HEK293T (cell line): Measurements from ENCODE around the gene SPIRE2.
"Not testable (repeated sequence)": the region's sequence is repeated elsewhere in the genome, so short reads cannot be mapped to it uniquely, and the experiment has no call there.

Experiments used
- CTCF ChIA-PET: fragments of 350-600 bp; formaldehyde crosslinking; extraction: SDS; loops from one replicate; lab custom pipeline; 2021; ENCODE audit warnings: antibody characterized with exemption, inconsistent platforms; lab: Yijun Ruan, JAX
- POLR2A ChIA-PET: fragments of 350-600 bp; formaldehyde crosslinking; extraction: SDS; loops from one replicate; lab custom pipeline; 2020; ENCODE audit warnings: antibody characterized with exemption, inconsistent platforms; lab: Yijun Ruan, JAX
- DNase-seq: peaks from one replicate; pipeline ENCODE4 v3.0.0; 2012; ENCODE audit warnings: mixed read lengths; ENCODE audit errors: extremely low spot score
- ARNT ChIP-seq: fragments of 450-650 bp; IDR thresholded peaks from 2 replicates; pipeline ENCODE4 v1.6.1; 2017; ENCODE audit warnings: mild to moderate bottlenecking
- BHLHE40 ChIP-seq: fragments of 450-650 bp; IDR thresholded peaks from 2 replicates; pipeline ENCODE4 v1.6.1; 2016; ENCODE audit warnings: mild to moderate bottlenecking, moderate library complexity, borderline replicate concordance
- CTBP1 ChIP-seq: fragments of 450-650 bp; IDR thresholded peaks from 2 replicates; pipeline ENCODE4 v1.6.1; 2016; ENCODE audit warnings: borderline replicate concordance
- ELF4 ChIP-seq: fragments of 450-650 bp; IDR thresholded peaks from 2 replicates; pipeline ENCODE4 v1.6.1; 2017; ENCODE audit warnings: antibody characterized with exemption
- FOXA1 ChIP-seq: fragments of 450-650 bp; IDR thresholded peaks from 2 replicates; pipeline ENCODE4 v1.6.1; 2016; ENCODE audit warnings: mild to moderate bottlenecking
- FOXK2 ChIP-seq: fragments of 450-650 bp; IDR thresholded peaks from 2 replicates; pipeline ENCODE4 v1.6.1; 2016; ENCODE audit warnings: mild to moderate bottlenecking
- FOXM1 ChIP-seq: fragments of 450-650 bp; IDR thresholded peaks from 2 replicates; pipeline ENCODE4 v1.6.1; 2017; ENCODE audit warnings: mild to moderate bottlenecking, borderline replicate concordance
- HDGF ChIP-seq: fragments of 450-650 bp; IDR thresholded peaks from 2 replicates; pipeline ENCODE4 v1.6.1; 2017; ENCODE audit warnings: antibody characterized with exemption, borderline replicate concordance
- L3MBTL2 ChIP-seq: fragments of 450-650 bp; conservative IDR thresholded peaks from 2 replicates; pipeline ENCODE4 v1.6.1; 2016; ENCODE audit warnings: mild to moderate bottlenecking
- LEF1 ChIP-seq: fragments of 450-650 bp; IDR thresholded peaks from 2 replicates; pipeline ENCODE4 v1.6.1; 2017; ENCODE audit warnings: mild to moderate bottlenecking, borderline replicate concordance
- NFRKB ChIP-seq: fragments of 450-650 bp; IDR thresholded peaks from 2 replicates; pipeline ENCODE4 v1.6.1; 2016; ENCODE audit warnings: mild to moderate bottlenecking, moderate library complexity
- PKNOX1 ChIP-seq: fragments of 450-650 bp; IDR thresholded peaks from 2 replicates; pipeline ENCODE4 v1.6.1; 2016
- SP1 ChIP-seq: fragments of 450-650 bp; IDR thresholded peaks from 2 replicates; pipeline ENCODE4 v1.6.1; 2017
- SUZ12 ChIP-seq: fragments of 450-650 bp; IDR thresholded peaks from 2 replicates; pipeline ENCODE4 v1.6.1; 2016; ENCODE audit warnings: mild to moderate bottlenecking
- TARDBP ChIP-seq: fragments of 450-650 bp; IDR thresholded peaks from 2 replicates; pipeline ENCODE4 v1.6.1; 2016
- ZNF384 ChIP-seq: fragments of 450-650 bp; IDR thresholded peaks from 2 replicates; pipeline ENCODE4 v1.6.1; 2016

The SPIRE2 gene

GRCh38 chr16:89785523-89786155 lies 42.6 kb upstream of the SPIRE2 start:
- DNase-seq, result no peak
- TF ChIP-seq FOXK2 (no peak), TARDBP (no peak), ZNF384 (no peak), LEF1 (no peak), SP1 (no peak), ELF4 (no peak), BHLHE40 (no peak), ARNT (no peak), L3MBTL2 (no peak), PKNOX1 (no peak), NFRKB (no peak), SUZ12 (no peak), FOXA1 (no peak), FOXM1 (no peak), HDGF (no peak)
- POLR2A ChIA-PET, result no interaction called here
- CTCF ChIA-PET, result no interaction called here

DNA sequence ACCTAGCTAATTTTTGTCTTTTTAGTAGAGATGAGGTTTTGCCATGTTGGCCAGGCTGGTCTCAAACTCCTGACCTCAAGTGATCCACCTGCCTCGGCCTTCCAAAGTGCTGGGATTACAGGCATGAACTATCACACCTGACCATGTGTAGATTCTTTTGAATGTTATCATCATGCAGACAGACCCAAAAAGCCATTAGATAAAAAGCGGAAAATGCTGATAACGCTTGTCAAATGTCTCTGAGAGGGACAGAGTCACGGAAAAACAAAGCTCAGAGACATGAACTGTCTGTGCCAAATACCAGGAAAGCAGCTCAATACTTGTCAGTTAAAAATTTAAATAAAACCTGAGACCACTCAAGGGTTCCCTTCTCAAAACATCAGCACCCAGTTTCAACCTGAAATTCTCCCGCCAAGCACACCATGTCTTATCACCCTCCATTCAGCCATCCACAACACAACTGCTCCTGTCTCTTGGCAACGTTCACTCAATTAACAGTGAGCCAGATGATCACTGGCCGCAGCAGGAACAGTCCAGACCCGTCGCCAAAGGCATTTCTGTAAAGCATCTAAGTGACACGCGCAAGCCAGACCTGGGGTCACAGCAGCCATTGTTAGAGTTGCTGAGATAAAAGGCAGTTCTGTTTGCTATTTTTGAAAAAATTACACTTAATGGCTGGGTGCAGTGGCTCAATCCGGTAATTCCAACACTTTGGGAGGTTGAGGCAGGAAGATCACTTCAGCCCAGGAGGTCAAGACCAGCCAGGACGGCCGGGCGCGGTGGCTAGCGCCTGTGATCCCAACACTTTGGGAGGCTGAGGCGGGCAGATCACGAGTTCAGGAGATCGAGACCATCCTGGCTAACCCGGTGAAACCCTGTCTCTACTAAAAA lies 41.6 kb upstream of the SPIRE2 start:
- ChIA-PET CTCF (no interaction called here), POLR2A (no interaction called here)
- DNase-seq, result no peak
- no peak for TF ChIP-seq HDGF
- TF ChIP-seq ZNF384, result no peak
- TF ChIP-seq SUZ12, result no peak
- TF ChIP-seq ARNT, result no peak
- no peak for TF ChIP-seq CTBP1

GRCh38 chr16:89787365-89787805 lies 40.9 kb upstream of the SPIRE2 start:
- POLR2A ChIA-PET, result no interaction called here
- CTCF ChIA-PET, result no interaction called here
- TF ChIP-seq SUZ12 (no peak), ELF4 (no peak), NFRKB (no peak), SP1 (no peak), ARNT (no peak), HDGF (no peak), FOXK2 (no peak), BHLHE40 (no peak), L3MBTL2 (no peak), FOXA1 (no peak), TARDBP (no peak), LEF1 (no peak), CTBP1 (no peak), PKNOX1 (no peak)
- DNase-seq, result no peak

DNA sequence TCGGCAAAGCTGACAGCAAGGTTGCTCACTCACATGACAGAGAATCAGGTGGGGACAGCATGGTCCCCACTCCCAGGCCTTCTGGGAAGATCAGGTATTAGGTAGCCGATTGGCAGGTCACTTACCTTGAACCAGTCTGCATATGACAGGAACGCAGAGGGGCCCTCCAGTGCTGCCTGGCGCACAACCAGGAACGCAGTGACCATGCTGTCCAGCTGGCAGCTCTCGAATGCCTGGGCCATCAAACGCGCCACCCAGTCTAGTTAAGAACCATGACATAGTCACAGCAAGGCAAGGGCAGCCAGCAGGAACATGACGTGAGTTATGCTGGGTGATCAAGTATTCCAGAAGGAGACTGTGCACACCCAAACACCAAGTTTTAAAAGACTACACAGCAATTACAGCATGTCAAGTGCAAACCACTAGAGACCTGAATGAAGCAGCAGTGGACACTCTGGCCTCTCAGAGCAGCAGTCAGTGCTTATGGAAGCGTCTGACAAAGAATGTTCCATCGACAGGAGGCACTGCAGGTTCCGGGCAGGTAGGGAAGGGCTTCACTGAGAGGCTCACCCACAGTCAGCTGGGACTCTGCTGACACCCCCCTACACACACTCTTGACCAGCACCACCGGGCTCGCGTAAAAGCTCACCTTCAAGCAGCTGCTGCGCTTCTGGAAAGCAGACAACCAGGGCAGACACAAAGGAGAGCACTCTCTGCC lies 36.8 kb upstream of the SPIRE2 start:
- DNase-seq, result no peak
- no peak for TF ChIP-seq ZNF384
- no peak for TF ChIP-seq ELF4
- no peak for TF ChIP-seq FOXK2
- TF ChIP-seq PKNOX1, result no peak
- TF ChIP-seq FOXM1, result no peak
- no peak for TF ChIP-seq L3MBTL2
- no peak for TF ChIP-seq NFRKB
- TF ChIP-seq FOXA1, result no peak
- no peak for TF ChIP-seq SP1
- no peak for TF ChIP-seq SUZ12
- no peak for TF ChIP-seq CTBP1
- no peak for TF ChIP-seq LEF1
- TF ChIP-seq BHLHE40, result no peak
- no peak for TF ChIP-seq HDGF
- CTCF ChIA-PET, result interaction anchor here (0.9 kb wide), 1 partner anchor 85 kb away, joined by 9 read pairs; no protein-coding TSS in a partner anchor
- POLR2A ChIA-PET, result no interaction called here

DNA sequence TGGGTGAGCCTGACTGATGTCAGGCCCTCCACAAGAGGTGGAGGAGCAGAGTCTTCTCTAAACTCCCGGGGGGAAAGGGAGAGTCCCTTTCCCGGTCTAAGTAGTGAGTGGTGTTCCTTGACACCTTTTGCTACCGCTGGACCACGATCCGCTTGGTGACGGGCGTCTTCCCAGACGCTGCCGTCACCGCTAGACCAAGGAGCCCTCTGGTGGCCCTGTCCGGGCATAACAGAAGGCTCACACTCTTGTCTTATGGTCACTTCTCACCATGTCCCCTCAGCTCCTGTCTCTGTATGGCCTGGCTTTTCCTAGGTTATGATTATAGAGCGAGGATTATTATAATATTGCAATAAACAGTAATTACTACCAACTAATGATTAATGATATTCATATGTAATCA lies 35.2 kb upstream of the SPIRE2 start:
- POLR2A ChIA-PET, DNase-seq: not testable (repeated sequence)
- CTCF ChIA-PET, result interaction anchor here (1.3 to 2.4 kb wide), 2 partner anchors 69 to 87 kb away, joined by 3 to 10 read pairs; no protein-coding TSS in a partner anchor

GRCh38 chr16:89793955-89794354 lies 34.3 kb upstream of the SPIRE2 start:
- TF ChIP-seq L3MBTL2 (no peak), PKNOX1 (no peak), FOXA1 (no peak), SUZ12 (no peak), BHLHE40 (no peak), SP1 (no peak), ELF4 (no peak), HDGF (no peak), TARDBP (no peak), ZNF384 (no peak), NFRKB (no peak), CTBP1 (no peak), ARNT (no peak), FOXM1 (no peak), LEF1 (no peak), FOXK2 (no peak)
- CTCF ChIA-PET, result interaction anchor here (0.9 to 2.4 kb wide), 2 partner anchors 67 to 88 kb away, joined by 7 to 10 read pairs; no protein-coding TSS in a partner anchor
- POLR2A ChIA-PET, result no interaction called here

More at GRCh38 chr16:89793955-89794354, 34.3 kb upstream of the SPIRE2 start:
- DNase-seq, result no peak
